ENCODE results near the gene TAF1.
"Not testable (repeated sequence)": the region's sequence is repeated elsewhere in the genome, so short reads cannot be mapped to it uniquely, and the experiment has no call there.

The TAF1 gene

GRCh38 chrX:71496476-71496875 lies 130.3 kb downstream of the TAF1 start:
- DNase-seq (ENCODE audit: low read depth in 1 of 2, low spot score in 1 of 2) = no peak

- DNase-seq (ENCODE audit: low read depth in 1 of 2, low spot score in 1 of 2) = not testable (repeated sequence)
Measured at GRCh38 chrX:71502080-71502479, 135.9 kb downstream of the TAF1 start.

- no peak for DNase-seq (ENCODE audit: low read depth in 1 of 2, low spot score in 1 of 2)
Measured at GRCh38 chrX:71504346-71504745, 138.2 kb downstream of the TAF1 start.

- DNase-seq (ENCODE audit: low read depth in 1 of 2, low spot score in 1 of 2) = no peak
Measured at GRCh38 chrX:71509289-71509688, 143.1 kb downstream of the TAF1 start.

GRCh38 chrX:71510161-71510560 lies 144.0 kb downstream of the TAF1 start:
- no peak for DNase-seq (ENCODE audit: low read depth in 1 of 2, low spot score in 1 of 2)

GRCh38 chrX:71513731-71514130 lies 147.6 kb downstream of the TAF1 start:
- DNase-seq (ENCODE audit: low read depth in 1 of 2, low spot score in 1 of 2) = not testable (repeated sequence)

- no peak for DNase-seq (ENCODE audit: low read depth in 1 of 2, low spot score in 1 of 2)
Measured at GRCh38 chrX:71514367-71515037, 148.3 kb downstream of the TAF1 start.

GRCh38 chrX:71515038-71515396 lies 148.9 kb downstream of the TAF1 start:
- DNase-seq (ENCODE audit: low read depth in 1 of 2, low spot score in 1 of 2) = no peak

Measured in activated T-helper 1 cell treated with anti-CD3 and anti-CD28 coated beads, Interleukin-2, amount 50 U/mL, for 16 hours (primary cell).